SK-N-SH (cell line): ENCODE measurements around the gene MYO9A. TPM values are rescaled to one million over a fixed set of nuclear protein-coding genes. Genes with fewer than 3 reads are reported as not detected.

Source experiments
- CTCF ChIA-PET: fragments of 300-600, 350-600 bp; formaldehyde crosslinking; extraction: SDS; loops from one replicate; lab custom pipeline; 2021; lab: Yijun Ruan, JAX
- POLR2A ChIA-PET: fragments of 350-600 bp; sonication (Branson Sonifier 250); formaldehyde crosslinking; extraction: SDS; loops from one replicate; lab custom pipeline; 2020; ENCODE audit warnings: antibody characterized with exemption, inconsistent platforms; lab: Yijun Ruan, JAX
- DNase-seq: peaks from one replicate; pipeline ENCODE4 v3.0.0; 2012
- H2AFZ ChIP-seq: fragments of 200-600 bp; sonication (generic); 2 replicates; pipeline ENCODE4 v1.8.1; 2016; ENCODE audit warnings: antibody characterized with exemption, mild to moderate bottlenecking, low read depth
- H3F3A ChIP-seq: fragments of 200-600 bp; sonication (generic); replicated peaks from 2 replicates; pipeline ENCODE3; 2016; ENCODE audit warnings: antibody characterized with exemption, mild to moderate bottlenecking; ENCODE audit not compliant: insufficient read depth
- H3K27ac ChIP-seq, 2 experiments: fragments of 200-500 bp in 1 of 2; fragments of 200-600 bp in 1 of 2; sonication (Bioruptor generic) in 1 of 2; sonication (generic), shearing (Covaris generic) in 1 of 2; 2 replicates each; pipeline versions ENCODE4 v1.5.1 to v1.6.1; 2014 to 2016; ENCODE audit warnings: low read depth in 2 of 2, inconsistent platforms in 1 of 2, low read length in 1 of 2, mild to moderate bottlenecking in 1 of 2, mixed read lengths in 1 of 2
- H3K27me3 ChIP-seq: fragments of 200-600 bp; sonication (generic), shearing (Covaris generic); 2 replicates; pipeline ENCODE4 v1.6.1; 2016; ENCODE audit warnings: mixed run types; ENCODE audit not compliant: insufficient read depth
- H3K36me3 ChIP-seq, 2 experiments: fragments of 200-500 bp in 1 of 2; fragments of 200-600 bp in 1 of 2; sonication (Bioruptor generic) in 1 of 2; sonication (generic) in 1 of 2; replicated peaks in 1 of 2; 2 replicates each; pipeline versions ENCODE3 to v1.5.1; 2014 to 2016; ENCODE audit warnings: low read length in 1 of 2, mild to moderate bottlenecking in 1 of 2; ENCODE audit not compliant: insufficient read depth in 2 of 2, control insufficient read depth in 1 of 2
- H3K4me1 ChIP-seq, 2 experiments: fragments of 200-500 bp in 1 of 2; fragments of 200-600 bp in 1 of 2; sonication (Bioruptor generic) in 1 of 2; sonication (generic), shearing (Covaris generic) in 1 of 2; 2 replicates each; pipeline versions ENCODE4 v1.5.1 to v1.6.1; 2014 to 2016; ENCODE audit warnings: low read depth in 1 of 2, low read length in 1 of 2, mixed run types in 1 of 2; ENCODE audit not compliant: insufficient read depth in 2 of 2, control insufficient read depth in 1 of 2
- H3K4me2 ChIP-seq: fragments of 200-600 bp; sonication (generic), shearing (Covaris generic); 2 replicates; pipeline ENCODE4 v1.6.1; 2017; ENCODE audit warnings: mixed run types
- H3K4me3 ChIP-seq, 2 experiments: fragments of 200-500 bp in 1 of 2; fragments of 200-600 bp in 1 of 2; sonication (Bioruptor generic) in 1 of 2; sonication (generic), shearing (Covaris generic) in 1 of 2; 2 replicates each; pipeline versions ENCODE4 v1.5.1 to v1.8.1; 2014 to 2016; ENCODE audit warnings: low read depth in 2 of 2, inconsistent platforms in 1 of 2, low read length in 1 of 2, mild to moderate bottlenecking in 1 of 2, mixed read lengths in 1 of 2, moderate library complexity in 1 of 2
- H3K79me2 ChIP-seq: fragments of 200-600 bp; sonication (generic); 2 replicates; pipeline ENCODE4 v1.8.1; 2017; ENCODE audit warnings: mild to moderate bottlenecking; ENCODE audit not compliant: insufficient read depth
- H3K9ac ChIP-seq: fragments of 200-600 bp; sonication (generic); 2 replicates; pipeline ENCODE4 v1.6.1; 2017; ENCODE audit warnings: mixed run types
- H3K9me2 ChIP-seq: fragments of 200-600 bp; sonication (generic); 2 replicates; pipeline ENCODE4 v1.6.1; 2017; ENCODE audit warnings: mixed run types
- H3K9me3 ChIP-seq: fragments of 200-600 bp; sonication (generic); 2 replicates; pipeline ENCODE4 v1.6.1; 2017; ENCODE audit warnings: mixed run types, mild to moderate bottlenecking, moderate library complexity
- H4K20me1 ChIP-seq: fragments of 200-600 bp; sonication (generic); 2 replicates; pipeline ENCODE4 v1.6.1; 2017; ENCODE audit warnings: mild to moderate bottlenecking, mixed run types; ENCODE audit not compliant: insufficient read depth
- ELF1 ChIP-seq: IDR thresholded peaks from 2 replicates; pipeline ENCODE4 v1.4.0; 2012
- EZH2phosphoT487 ChIP-seq: fragments of 200-600 bp; sonication (generic); IDR thresholded peaks from 2 replicates; pipeline ENCODE4 v1.6.1; 2017; ENCODE audit warnings: low read depth, mixed run types, mild to moderate bottlenecking, antibody characterized with exemption, moderate library complexity, borderline replicate concordance
- FOXM1 ChIP-seq: IDR thresholded peaks from 2 replicates; pipeline ENCODE4 v1.4.0; 2012; ENCODE audit warnings: low read depth, mild to moderate bottlenecking
- IRF3 ChIP-seq: fragments of 150-350 bp; IDR thresholded peaks from 2 replicates; pipeline ENCODE4 v1.6.1; 2016; ENCODE audit warnings: mild to moderate bottlenecking, low read depth, low read length
- JUND ChIP-seq: IDR thresholded peaks from 2 replicates; pipeline ENCODE4 v1.4.0; 2012
- NRF1 ChIP-seq: IDR thresholded peaks from 2 replicates; pipeline ENCODE4 v1.6.1; 2012; ENCODE audit warnings: low read depth, mild to moderate bottlenecking, low read length
- PBX3 ChIP-seq: IDR thresholded peaks from 2 replicates; pipeline ENCODE4; 2012
- RCOR1 ChIP-seq: fragments of 150-350 bp; IDR thresholded peaks from 2 replicates; pipeline ENCODE4 v1.6.1; 2017; ENCODE audit warnings: antibody characterized with exemption, low read length
- REST ChIP-seq: IDR thresholded peaks from 2 replicates; pipeline ENCODE4 v1.6.1; 2012; ENCODE audit warnings: mild to moderate bottlenecking, low read depth, low read length, moderate library complexity
- RFX5 ChIP-seq: IDR thresholded peaks from 2 replicates; pipeline ENCODE4 v1.6.1; 2012; ENCODE audit warnings: mild to moderate bottlenecking, improper control_type of control experiment, low read length
- TCF12 ChIP-seq: IDR thresholded peaks from 2 replicates; pipeline ENCODE4 v1.4.0; 2012
- TEAD4 ChIP-seq: IDR thresholded peaks from 2 replicates; pipeline ENCODE4 v1.4.0; 2012; ENCODE audit warnings: mild to moderate bottlenecking, borderline replicate concordance; ENCODE audit not compliant: insufficient read depth
- USF1 ChIP-seq: IDR thresholded peaks from 2 replicates; pipeline ENCODE4 v1.4.0; 2012; ENCODE audit warnings: low read depth, borderline replicate concordance
- WGBS: methylation state at CpG from one replicate; pipeline ENCODE4 v1.1.6; 2017; ENCODE audit warnings: low lambda C conversion rate; 5-methylcytosine and 5-hydroxymethylcytosine counted together
- polyA plus RNA-seq, 3 experiments: library from polyadenylated mRNA; depleted of rRNA; stranded (reverse); fragments of >200 nt; gene quantifications; 2 replicates each; pipeline ENCODE4 v1.2.3, GENCODE V29; 2012

The MYO9A gene
- polyA plus RNA-seq, 1 of the 3 experiments (the other 2 are of a cell fraction), result 4.1 TPM

GRCh38 chr15:72050700-72051099, 67.2 kb downstream of the MYO9A start:
- Histone ChIP-seq H3K9me2 (no peaks in the 10 kb centered on the region), H3K79me2 (peaks cover 56% of the 10 kb centered on the region), H3F3A (peaks cover 11% of the 10 kb centered on the region), H3K4me1 (peaks cover 0 to 3% of the 10 kb centered on the region in 2 experiments; a peak in 1 of 4 replicates), H3K9ac (no peak overlapping the region), H3K36me3 (peaks cover 6 to 8% of the 10 kb centered on the region in 2 experiments), H2AFZ (no peak overlapping the region), H3K4me3 (no peak overlapping the region), H4K20me1 (peaks cover 4% of the 10 kb centered on the region; the same call in 1 of the 2 replicates), H3K27me3 (no peaks in the 10 kb centered on the region), H3K9me3 (no peaks in the 10 kb centered on the region), H3K27ac (no peak overlapping the region), H3K4me2 (no peak overlapping the region)
- TF ChIP-seq TEAD4 (no peak), FOXM1 (no peak), JUND (no peak), TCF12 (no peak), ELF1 (no peak), NRF1 (no peak), EZH2phosphoT487 (no peak), RCOR1 (no peak), USF1 (no peak), PBX3 (no peak), REST (no peak), RFX5 (no peak), IRF3 (no peak)
- ChIA-PET CTCF (no interaction called here), POLR2A (no interaction called here)
- no peak for DNase-seq
- WGBS, result 95% methylated on average over 1 of the region's 1 CpG
